IMR-90 (cell line): ENCODE results near the gene TBC1D4. TPM values are rescaled to one million over a fixed set of nuclear protein-coding genes. Genes with fewer than 3 reads are reported as not detected.

Experiments used
- ATAC-seq: fragments of 200-7000 bp; cut with Tn5 transposase; 2 replicates; pipeline ENCODE4 v1.9.1; 2020; ENCODE audit warnings: low read depth, mild to moderate bottlenecking, moderate library complexity
- BruUV-seq: library from RNA; stranded (reverse); fragments of 400-500 nt; replicated peaks from 2 replicates; lab custom pipeline; 2021; lab: Mats Ljungman, UMichigan
- CTCF ChIA-PET: fragments of 300-600 bp; formaldehyde crosslinking; extraction: SDS; loops from one replicate; lab custom pipeline; 2021; ENCODE audit warnings: antibody characterized with exemption; lab: Yijun Ruan, JAX
- POLR2A ChIA-PET: fragments of 300-600 bp; sonication (Branson Sonifier 250); formaldehyde crosslinking; loops from one replicate; lab custom pipeline; 2022; ENCODE audit warnings: antibody characterized with exemption; ENCODE audit not compliant: unreplicated experiment; lab: Charles Lee
- DNase-seq: peaks from one replicate; pipeline ENCODE4 v3.0.0; 2013
- H2AFZ ChIP-seq: replicated peaks from 2 replicates; pipeline ENCODE3; 2013; ENCODE audit warnings: low read length, mild to moderate bottlenecking; ENCODE audit not compliant: poor library complexity
- H2AK5ac ChIP-seq: 2 replicates; pipeline ENCODE4 v1.6.1; 2013; ENCODE audit warnings: low read depth, low read length, inconsistent platforms
- H2AK9ac ChIP-seq: replicated peaks from 2 replicates; pipeline ENCODE3; 2013; ENCODE audit warnings: mild to moderate bottlenecking, low read depth, low read length, moderate library complexity; ENCODE audit not compliant: poor library complexity
- H2BK120ac ChIP-seq: 2 replicates; pipeline ENCODE4 v1.6.1; 2013; ENCODE audit warnings: low read depth, low read length, inconsistent platforms
- H2BK15ac ChIP-seq: 3 replicates; pipeline ENCODE4 v1.6.1; 2013; ENCODE audit warnings: low read depth, low read length, inconsistent platforms
- H2BK20ac ChIP-seq: 2 replicates; pipeline ENCODE4 v1.6.1; 2013; ENCODE audit warnings: low read depth, mild to moderate bottlenecking, inconsistent platforms, low read length, moderate library complexity
- H2BK5ac ChIP-seq: 2 replicates; pipeline ENCODE4 v1.6.1; 2013; ENCODE audit warnings: mild to moderate bottlenecking, low read depth, low read length, inconsistent platforms; ENCODE audit not compliant: poor library complexity, severe bottlenecking
- H3K14ac ChIP-seq: replicated peaks from 2 replicates; pipeline ENCODE4 v1.6.1; 2013; ENCODE audit warnings: low read depth, low read length, inconsistent platforms
- H3K18ac ChIP-seq: 2 replicates; pipeline ENCODE4 v1.6.1; 2013; ENCODE audit warnings: low read depth, low read length, control low read depth
- H3K23ac ChIP-seq: 2 replicates; pipeline ENCODE4 v1.6.1; 2013; ENCODE audit warnings: low read depth, low read length, inconsistent platforms
- H3K27ac ChIP-seq: 2 replicates; pipeline ENCODE4 v1.5.1; 2013; ENCODE audit warnings: mild to moderate bottlenecking, control low read depth, low read length; ENCODE audit not compliant: insufficient read depth
- H3K27me3 ChIP-seq: 2 replicates; pipeline ENCODE4 v1.6.1; 2013; ENCODE audit warnings: low read length; ENCODE audit not compliant: control insufficient read depth, insufficient read depth
- H3K36me3 ChIP-seq: 2 replicates; pipeline ENCODE4 v1.6.1; 2013; ENCODE audit warnings: low read length, mixed read lengths; ENCODE audit not compliant: control insufficient read depth, insufficient read depth
- H3K4ac ChIP-seq: 2 replicates; pipeline ENCODE4 v1.6.1; 2013; ENCODE audit warnings: low read depth, low read length, inconsistent platforms
- H3K4me1 ChIP-seq: 2 replicates; pipeline ENCODE4 v1.6.1; 2013; ENCODE audit warnings: low read length, mixed read lengths; ENCODE audit not compliant: control insufficient read depth, insufficient read depth
- H3K4me2 ChIP-seq: 2 replicates; pipeline ENCODE4 v1.6.1; 2013; ENCODE audit warnings: low read depth, mild to moderate bottlenecking, control low read depth, low read length, moderate library complexity
- H3K4me3 ChIP-seq: 2 replicates; pipeline ENCODE4 v1.5.1; 2013; ENCODE audit warnings: low read depth, mild to moderate bottlenecking, control low read depth, low read length, moderate library complexity; ENCODE audit not compliant: insufficient read depth
- H3K56ac ChIP-seq: 2 replicates; pipeline ENCODE4 v1.6.1; 2013; ENCODE audit warnings: low read length, inconsistent platforms; ENCODE audit not compliant: insufficient read depth; ENCODE audit errors: extremely low read depth
- H3K79me1 ChIP-seq, 2 experiments: 2 replicates each; pipeline ENCODE4 v1.6.1; 2013; ENCODE audit warnings: low read length in 2 of 2, inconsistent platforms in 1 of 2, low read depth in 1 of 2
- H3K9ac ChIP-seq: 2 replicates; pipeline ENCODE4 v1.6.1; 2013; ENCODE audit warnings: low read depth, low read length, control low read depth
- H3K9me1 ChIP-seq: 2 replicates; pipeline ENCODE4 v1.6.1; 2013; ENCODE audit warnings: low read length, inconsistent platforms; ENCODE audit not compliant: insufficient read depth
- H3K9me3 ChIP-seq: 2 replicates; pipeline ENCODE4 v1.6.1; 2013; ENCODE audit warnings: low read length; ENCODE audit not compliant: control insufficient read depth, insufficient read depth
- H4K20me1 ChIP-seq: 2 replicates; pipeline ENCODE4 v1.6.1; 2013; ENCODE audit warnings: low read length, inconsistent platforms; ENCODE audit not compliant: insufficient read depth
- H4K5ac ChIP-seq: 2 replicates; pipeline ENCODE4 v1.6.1; 2013; ENCODE audit warnings: mild to moderate bottlenecking, low read depth, low read length, control low read depth
- H4K8ac ChIP-seq, 2 experiments: 2 replicates each; pipeline ENCODE4 v1.6.1; 2013; ENCODE audit warnings: low read depth in 2 of 2, low read length in 2 of 2, control low read depth in 1 of 2, inconsistent platforms in 1 of 2
- H4K91ac ChIP-seq: 2 replicates; pipeline ENCODE4 v1.6.1; 2013; ENCODE audit warnings: low read depth, low read length, inconsistent platforms; ENCODE audit not compliant: insufficient read depth
- CEBPB ChIP-seq: IDR thresholded peaks from 2 replicates; pipeline ENCODE4 v1.6.1; 2012; ENCODE audit warnings: low read depth, low read length, improper control_type of control experiment
- POLR2A ChIP-seq: IDR thresholded peaks from 2 replicates; pipeline ENCODE4 v1.6.1; 2012; ENCODE audit warnings: mild to moderate bottlenecking, low read depth, low read length
- SMC3 ChIP-seq: fragments of 150-350 bp; IDR thresholded peaks from 2 replicates; pipeline ENCODE4 v1.6.1; 2016; ENCODE audit warnings: low read depth, mild to moderate bottlenecking, antibody characterized with exemption, low read length, moderate library complexity
- WGBS, 2 experiments: methylation state at CpG; one replicate each; pipeline versions ENCODE4 v1.1.5 to v1.1.7; 2013; ENCODE audit warnings: missing lambda C conversion rate in 2 of 2; ENCODE audit not compliant: insufficient read length in 1 of 2; ENCODE audit errors: extremely low coverage in 2 of 2; 5-methylcytosine and 5-hydroxymethylcytosine counted together
- dilution Hi-C: fragments of 300-500 bp; cut with HindIII; formaldehyde crosslinking; loops from one replicate; pipeline ENCODE4 v1.14.3; 2018; ENCODE audit warnings: low sequenced_read_pairs; ENCODE audit not compliant: unreplicated experiment
- in situ Hi-C: fragments of 300-500 bp; cut with MboI; formaldehyde crosslinking; loops from 3 replicates; pipeline ENCODE4 v1.14.3; 2019; ENCODE audit warnings: low sequenced_read_pairs, inconsistent platforms, mixed read lengths
- intact Hi-C: fragments of 100-400 bp; cut with micrococcal nuclease; formaldehyde crosslinking; loops from 2 replicates; pipeline ENCODE4 v1.10.0; 2022
- polyA plus RNA-seq, 3 experiments: library from polyadenylated mRNA; depleted of rRNA; stranded (reverse); fragments of >200 nt; gene quantifications; 2 replicates each; pipeline ENCODE4 v1.2.3, GENCODE V29; 2012; ENCODE audit warnings: low replicate concordance in 1 of 3
- total RNA-seq: library from RNA; depleted of rRNA; stranded (reverse); fragments of >200 nt; gene quantifications from 2 replicates; pipeline ENCODE4 v1.2.3, GENCODE V29; 2012

Gene TBC1D4
- total and polyA plus RNA-seq, 2 of the 4 experiments (the other 2 are of a cell fraction) = 7.5 to 22.8 TPM

DNA sequence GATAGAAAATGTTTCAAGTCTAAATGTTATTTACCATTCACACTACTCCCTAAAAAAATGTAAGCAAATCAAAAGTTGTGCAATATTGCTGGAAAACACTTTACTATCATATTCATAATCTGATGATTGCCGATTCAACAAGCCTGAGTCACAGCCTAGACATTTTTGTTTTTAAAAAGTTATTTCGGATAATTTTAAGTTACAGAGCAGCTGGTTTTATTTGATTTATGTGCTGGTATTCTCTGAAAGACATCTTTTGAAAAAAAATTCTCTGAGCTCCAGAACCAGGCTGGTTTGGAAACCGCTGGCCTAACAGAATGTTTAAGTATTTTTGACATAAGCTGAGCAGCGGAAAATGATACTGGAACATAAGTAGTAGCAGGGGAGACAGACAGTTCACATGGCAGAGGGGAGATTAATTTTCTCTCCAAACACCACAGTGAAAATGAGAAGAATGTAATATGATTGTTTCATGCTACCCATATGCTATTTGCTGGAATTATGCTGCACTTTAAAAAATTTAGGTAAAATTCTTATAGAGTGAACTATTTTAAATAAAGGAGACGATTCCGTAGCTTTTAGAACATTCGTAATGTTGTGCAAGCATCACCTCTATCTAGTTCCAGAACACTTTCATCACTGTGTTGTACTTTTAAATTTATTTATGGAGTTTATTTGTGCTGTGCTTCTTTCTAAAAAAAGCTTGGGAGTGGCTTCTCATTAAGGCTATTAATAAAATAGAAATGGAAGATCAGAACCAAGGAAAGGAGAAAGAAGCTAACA, 36.1 kb downstream of the TBC1D4 start:
- H3K9ac ChIP-seq = no peak overlapping the region
- H2BK20ac ChIP-seq = no peak overlapping the region
- 0 out of 4 replicates have a peak, but pooled peaks cover 0 to 4% of the 10 kb centered on the region in 2 experiments for H3K79me1 ChIP-seq
- H3K9me3 ChIP-seq = no peaks in the 10 kb centered on the region
- peak; percentile 40 for ATAC-seq
- H4K5ac ChIP-seq = no peak overlapping the region
- no peak for TF ChIP-seq SMC3
- TF ChIP-seq CEBPB = peak; percentile 93
- no peak for TF ChIP-seq POLR2A
- intact Hi-C loops = loop anchor here (10.0 kb wide), 1 partner anchor 71 kb away; no protein-coding TSS in a partner anchor
- ChIA-PET POLR2A (no interaction called here), CTCF (no interaction called here)
- H2BK5ac ChIP-seq = no peak overlapping the region
- no peak overlapping the region for H2AFZ ChIP-seq
- dilution Hi-C loops = no loop called here
- no peak overlapping the region for H3K23ac ChIP-seq
- H3K36me3 ChIP-seq = no peaks in the 10 kb centered on the region
- H3K4me2 ChIP-seq = peak overlapping the region; percentile 75
- H3K27ac ChIP-seq = no peak overlapping the region
- no peak overlapping the region for H2AK9ac ChIP-seq
- H3K56ac ChIP-seq = no peak overlapping the region
- H4K20me1 ChIP-seq = no peaks in the 10 kb centered on the region; the same call in 1 of the 2 replicates
- no peak overlapping the region for H3K4ac ChIP-seq
- no peak overlapping the region for H2BK120ac ChIP-seq
- H4K91ac ChIP-seq = no peak overlapping the region
- no peak overlapping the region for H2AK5ac ChIP-seq
- in situ Hi-C loops = no loop called here
- BruUV-seq = no TSS peak
- H3K9me1 ChIP-seq = no peaks in the 10 kb centered on the region
- H3K4me1 ChIP-seq = peaks cover 2% of the 10 kb centered on the region; the same call in 1 of the 2 replicates
- peak overlapping the region; percentile 14; the same call in 1 of the 2 replicates for H3K4me3 ChIP-seq
- H4K8ac ChIP-seq = no peak overlapping the region
- no peak overlapping the region for H2BK15ac ChIP-seq
- no peaks in the 10 kb centered on the region for H3K27me3 ChIP-seq
- DNase-seq = peak; percentile 34
- H3K18ac ChIP-seq = no peak overlapping the region
- H3K14ac ChIP-seq = no peak overlapping the region
- WGBS, 2 experiments = no CpG with 5 or more reads among the region's 7 CpGs
